Kidney epithelial cell (primary cell): ENCODE data around the gene IRS4. TPM values are rescaled to one million over a fixed set of nuclear protein-coding genes. Genes with fewer than 3 reads are reported as not detected.

Source experiments
- DNase-seq: peaks from one replicate; pipeline ENCODE4 v3.0.0-alpha.2; 2010; ENCODE audit warnings: low read depth
- H3K27me3 ChIP-seq: 2 replicates; pipeline ENCODE4 v1.6.0; 2011; ENCODE audit warnings: low read length; ENCODE audit not compliant: control insufficient read depth, insufficient read depth
- H3K36me3 ChIP-seq: 2 replicates; pipeline ENCODE4 v1.5.1; 2011; ENCODE audit warnings: low read length; ENCODE audit not compliant: control insufficient read depth, insufficient read depth
- H3K4me3 ChIP-seq: 2 replicates; pipeline ENCODE4 v1.5.1; 2011; ENCODE audit warnings: low read depth, mild to moderate bottlenecking, control low read depth, low read length
- total RNA-seq: library from RNA; depleted of rRNA; stranded (reverse); fragments of >200 nt; gene quantifications from 2 replicates; pipeline ENCODE4 v1.2.3, GENCODE V29; 2015
- TF ChIP-seq, protein P1 (sequence below): IDR thresholded peaks from 2 replicates; pipeline ENCODE4 v1.5.1; 2011; ENCODE audit warnings: mild to moderate bottlenecking, moderate library complexity, low read length, control low read depth, inconsistent platforms; ENCODE audit not compliant: insufficient read depth, poor library complexity, severe bottlenecking

Gene IRS4
- total RNA-seq, 1 donor from 2014 or later = not detected

DNA sequence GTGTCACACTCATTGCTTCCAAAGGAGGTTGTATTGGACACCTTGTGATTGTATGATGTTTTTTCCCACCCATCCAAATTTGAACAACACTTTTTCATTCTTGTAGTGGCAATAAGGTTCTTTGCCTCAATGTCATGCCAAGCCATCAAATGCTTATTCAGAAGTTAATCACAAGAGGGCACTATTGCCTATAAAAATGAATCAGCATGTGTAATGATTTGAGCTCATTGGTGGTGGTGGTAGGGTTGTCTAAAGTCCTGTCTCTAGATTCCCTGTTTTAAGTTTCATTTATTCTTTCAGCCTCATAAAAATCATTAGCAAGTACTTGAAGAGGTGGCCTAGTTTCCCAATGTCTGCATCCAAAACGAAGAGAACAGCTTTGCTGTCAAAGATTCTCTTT is 37.0 kb downstream of the IRS4 start:
- Histone ChIP-seq H3K36me3 (no peaks in the 10 kb centered on the region), H3K4me3 (no peak overlapping the region), H3K27me3 (no peaks in the 10 kb centered on the region)
- peak; percentile 2 for DNase-seq
- TF ChIP-seq, protein P1, sequence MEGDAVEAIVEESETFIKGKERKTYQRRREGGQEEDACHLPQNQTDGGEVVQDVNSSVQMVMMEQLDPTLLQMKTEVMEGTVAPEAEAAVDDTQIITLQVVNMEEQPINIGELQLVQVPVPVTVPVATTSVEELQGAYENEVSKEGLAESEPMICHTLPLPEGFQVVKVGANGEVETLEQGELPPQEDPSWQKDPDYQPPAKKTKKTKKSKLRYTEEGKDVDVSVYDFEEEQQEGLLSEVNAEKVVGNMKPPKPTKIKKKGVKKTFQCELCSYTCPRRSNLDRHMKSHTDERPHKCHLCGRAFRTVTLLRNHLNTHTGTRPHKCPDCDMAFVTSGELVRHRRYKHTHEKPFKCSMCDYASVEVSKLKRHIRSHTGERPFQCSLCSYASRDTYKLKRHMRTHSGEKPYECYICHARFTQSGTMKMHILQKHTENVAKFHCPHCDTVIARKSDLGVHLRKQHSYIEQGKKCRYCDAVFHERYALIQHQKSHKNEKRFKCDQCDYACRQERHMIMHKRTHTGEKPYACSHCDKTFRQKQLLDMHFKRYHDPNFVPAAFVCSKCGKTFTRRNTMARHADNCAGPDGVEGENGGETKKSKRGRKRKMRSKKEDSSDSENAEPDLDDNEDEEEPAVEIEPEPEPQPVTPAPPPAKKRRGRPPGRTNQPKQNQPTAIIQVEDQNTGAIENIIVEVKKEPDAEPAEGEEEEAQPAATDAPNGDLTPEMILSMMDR = peak; percentile 18

DNA sequence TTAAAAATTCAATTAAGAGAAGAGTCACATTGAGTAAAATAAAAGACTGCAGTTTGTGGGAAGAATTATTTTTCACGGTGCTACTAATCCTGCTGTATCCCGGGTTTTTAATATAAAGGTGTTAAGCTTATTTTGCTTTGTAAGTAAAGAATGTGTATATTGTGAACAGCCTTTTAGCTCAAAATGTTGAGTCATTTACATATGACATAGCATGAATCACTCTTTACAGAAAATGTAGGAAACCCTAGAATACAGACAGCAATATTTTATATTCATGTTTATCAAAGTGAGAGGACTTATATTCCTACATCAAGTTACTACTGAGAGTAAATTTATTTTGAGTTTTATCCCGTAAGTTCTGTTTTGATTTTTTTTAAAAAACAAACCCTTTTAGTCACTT is 39.7 kb downstream of the IRS4 start:
- Histone ChIP-seq H3K27me3 (no peaks in the 10 kb centered on the region), H3K36me3 (no peaks in the 10 kb centered on the region), H3K4me3 (no peak overlapping the region)
- DNase-seq = no peak
- TF ChIP-seq, protein P1 = no peak
